ENCODE measurements around the gene KLHL8.

Gene KLHL8

GRCh38 chr4:87258677-87259076, 38.3 kb upstream of the KLHL8 start:
- H3K4me3 ChIP-seq (replicated peaks; ENCODE audit: insufficient read depth, low read length): no peak overlapping the region
- DNase-seq (ENCODE audit: low read depth in 1 of 2, low spot score in 1 of 2): no peak
- TF ChIP-seq GABPA (IDR thresholded peaks at IDR 0.05; ENCODE audit: low read depth) (no peak), SPI1 (IDR thresholded peaks at IDR 0.05; ENCODE audit: borderline replicate concordance, low read depth) (no peak), REST (IDR thresholded peaks at IDR 0.05; ENCODE audit: insufficient replicate concordance, low read depth) (no peak), CTCF (IDR thresholded peaks at IDR 0.05; ENCODE audit: insufficient read depth, low read length) (no peak), POLR2AphosphoS5 (IDR thresholded peaks at IDR 0.05; ENCODE audit: low read depth) (no peak)
- H3K27me3 ChIP-seq (ENCODE audit: insufficient read depth, poor library complexity, severe bottlenecking): no peaks in the 10 kb centered on the region
- H3K27ac ChIP-seq (replicated peaks): no peak overlapping the region

GRCh38 chr4:87257523-87257922, 37.1 kb upstream of the KLHL8 start:
- Histone ChIP-seq H3K27ac (replicated peaks) (no peak overlapping the region), H3K4me3 (replicated peaks; ENCODE audit: insufficient read depth, low read length) (no peak overlapping the region), H3K27me3 (ENCODE audit: insufficient read depth, poor library complexity, severe bottlenecking) (no peaks in the 10 kb centered on the region)
- TF ChIP-seq REST (IDR thresholded peaks at IDR 0.05; ENCODE audit: insufficient replicate concordance, low read depth) (no peak), GABPA (IDR thresholded peaks at IDR 0.05; ENCODE audit: low read depth) (no peak), POLR2AphosphoS5 (IDR thresholded peaks at IDR 0.05; ENCODE audit: low read depth) (no peak), CTCF (IDR thresholded peaks at IDR 0.05; ENCODE audit: insufficient read depth, low read length) (no peak), SPI1 (IDR thresholded peaks at IDR 0.05; ENCODE audit: borderline replicate concordance, low read depth) (no peak)
- no peak for DNase-seq (ENCODE audit: low read depth in 1 of 2, low spot score in 1 of 2)

GRCh38 chr4:87255755-87256154, 35.3 kb upstream of the KLHL8 start:
- Histone ChIP-seq H3K27me3 (ENCODE audit: insufficient read depth, poor library complexity, severe bottlenecking) (no peaks in the 10 kb centered on the region), H3K27ac (replicated peaks) (no peak overlapping the region), H3K4me3 (replicated peaks; ENCODE audit: insufficient read depth, low read length) (no peak overlapping the region)
- DNase-seq (ENCODE audit: low read depth in 1 of 2, low spot score in 1 of 2): no peak
- TF ChIP-seq GABPA (IDR thresholded peaks at IDR 0.05; ENCODE audit: low read depth) (no peak), SPI1 (IDR thresholded peaks at IDR 0.05; ENCODE audit: borderline replicate concordance, low read depth) (no peak), REST (IDR thresholded peaks at IDR 0.05; ENCODE audit: insufficient replicate concordance, low read depth) (no peak), POLR2AphosphoS5 (IDR thresholded peaks at IDR 0.05; ENCODE audit: low read depth) (no peak), CTCF (IDR thresholded peaks at IDR 0.05; ENCODE audit: insufficient read depth, low read length) (no peak)

Data from HL-60 (cell line).